Measurements from ENCODE around the gene SNED1. TPM values are rescaled to one million over a fixed set of nuclear protein-coding genes. Genes with fewer than 3 reads are reported as not detected.

The SNED1 gene
- total RNA-seq, 1 donor from 2014 or later, result 2.3 TPM

- Mint-ChIP-seq H3K27me3 (ENCODE audit: unreplicated experiment) (peaks cover 18% of the 10 kb centered on the region), H3K9me3 (ENCODE audit: unreplicated experiment) (no peaks in the 10 kb centered on the region), H3K27ac (ENCODE audit: unreplicated experiment) (no peak overlapping the region), H3K36me3 (ENCODE audit: low read depth, unreplicated experiment) (no peaks in the 10 kb centered on the region), H3K4me3 (ENCODE audit: unreplicated experiment) (no peak overlapping the region), H3K4me1 (ENCODE audit: unreplicated experiment) (no peaks in the 10 kb centered on the region)
- no peak for DNase-seq (ENCODE audit: low spot score)
- no peak for TF ChIP-seq CTCF (IDR thresholded peaks at IDR 0.05; ENCODE audit: unreplicated experiment)
These were observed 43.3 kb downstream of the SNED1 start for GRCh38 chr2:241041589-241042158.

GRCh38 chr2:241043581-241043980 is 45.2 kb downstream of the SNED1 start:
- no peak overlapping the region for H3K27ac Mint-ChIP-seq (ENCODE audit: unreplicated experiment)
- TF ChIP-seq CTCF (IDR thresholded peaks at IDR 0.05; ENCODE audit: unreplicated experiment), result no peak
- H3K9me3 Mint-ChIP-seq (ENCODE audit: unreplicated experiment), result no peaks in the 10 kb centered on the region
- no peaks in the 10 kb centered on the region for H3K4me1 Mint-ChIP-seq (ENCODE audit: unreplicated experiment)
- H3K36me3 Mint-ChIP-seq (ENCODE audit: low read depth, unreplicated experiment), result no peaks in the 10 kb centered on the region
- no peak overlapping the region for H3K4me3 Mint-ChIP-seq (ENCODE audit: unreplicated experiment)
- peaks cover 6% of the 10 kb centered on the region for H3K27me3 Mint-ChIP-seq (ENCODE audit: unreplicated experiment)
- no peak for DNase-seq (ENCODE audit: low spot score)

- no peaks in the 10 kb centered on the region for H3K9me3 Mint-ChIP-seq (ENCODE audit: unreplicated experiment)
- H3K27me3 Mint-ChIP-seq (ENCODE audit: unreplicated experiment), result peaks cover 10% of the 10 kb centered on the region
These were observed 49.0 kb downstream of the SNED1 start for GRCh38 chr2:241047253-241048010.

GRCh38 chr2:241048149-241048948 is 49.9 kb downstream of the SNED1 start:
- no peak for TF ChIP-seq CTCF (IDR thresholded peaks at IDR 0.05; ENCODE audit: unreplicated experiment)
- H3K4me3 Mint-ChIP-seq (ENCODE audit: unreplicated experiment), result no peak overlapping the region
- no peaks in the 10 kb centered on the region for H3K4me1 Mint-ChIP-seq (ENCODE audit: unreplicated experiment)
- no peaks in the 10 kb centered on the region for H3K9me3 Mint-ChIP-seq (ENCODE audit: unreplicated experiment)
- H3K27ac Mint-ChIP-seq (ENCODE audit: unreplicated experiment), result no peak overlapping the region
- no peaks in the 10 kb centered on the region for H3K36me3 Mint-ChIP-seq (ENCODE audit: low read depth, unreplicated experiment)
- no peak for DNase-seq (ENCODE audit: low spot score)
- peaks cover 10% of the 10 kb centered on the region for H3K27me3 Mint-ChIP-seq (ENCODE audit: unreplicated experiment)

More at GRCh38 chr2:241047253-241048010, 49.0 kb downstream of the SNED1 start:
- H3K4me1 Mint-ChIP-seq (ENCODE audit: unreplicated experiment), result no peaks in the 10 kb centered on the region
- TF ChIP-seq CTCF (IDR thresholded peaks at IDR 0.05; ENCODE audit: unreplicated experiment), result no peak
- H3K4me3 Mint-ChIP-seq (ENCODE audit: unreplicated experiment), result no peak overlapping the region
- DNase-seq (ENCODE audit: low spot score), result no peak
- H3K27ac Mint-ChIP-seq (ENCODE audit: unreplicated experiment), result no peak overlapping the region
- no peaks in the 10 kb centered on the region for H3K36me3 Mint-ChIP-seq (ENCODE audit: low read depth, unreplicated experiment)
